Activated naive CD4-positive, alpha-beta T cell treated with anti-CD3 and anti-CD28 coated beads for 36 hours (primary cell): ENCODE data around the gene LMF2. TPM values are rescaled to one million over a fixed set of nuclear protein-coding genes. Genes with fewer than 3 reads are reported as not detected.
A peak's percentile ranks its signal among the peaks of the same experiment; 100 is the strongest.

Experiments
- CTCF ChIA-PET: fragments of 350-600 bp; sonication (Branson Sonifier 250); formaldehyde crosslinking; loops from one replicate; lab custom pipeline; 2021; ENCODE audit warnings: antibody characterized with exemption; lab: Charles Lee
- DNase-seq: peaks from one replicate; pipeline ENCODE4 v3.0.0-alpha.2; 2020
- H3K27ac Mint-ChIP-seq: one replicate; pipeline ENCODE4 v1.8.0; 2021; ENCODE audit warnings: mild to moderate bottlenecking, mixed read lengths
- H3K27me3 Mint-ChIP-seq: one replicate; pipeline ENCODE4 v1.8.0; 2021; ENCODE audit warnings: low read depth, mixed read lengths
- H3K36me3 Mint-ChIP-seq: one replicate; pipeline ENCODE4 v1.8.0; 2021; ENCODE audit warnings: low read depth, mixed read lengths
- H3K4me1 Mint-ChIP-seq: one replicate; pipeline ENCODE4 v1.8.0; 2021; ENCODE audit warnings: low read depth, mixed read lengths
- H3K4me3 Mint-ChIP-seq: one replicate; pipeline ENCODE4 v1.8.0; 2021; ENCODE audit warnings: mild to moderate bottlenecking, moderate library complexity, mixed read lengths
- H3K9me3 Mint-ChIP-seq: one replicate; pipeline ENCODE4 v1.8.0; 2021; ENCODE audit warnings: mixed read lengths
- intact Hi-C: fragments of 100-400 bp; cut with micrococcal nuclease; formaldehyde crosslinking; loops from one replicate; pipeline ENCODE4 v1.15.1; 2023
- total RNA-seq, 2 experiments: library from RNA; stranded (reverse); gene quantifications; one replicate each; pipeline ENCODE4 v1.2.3, GENCODE V29; 2021

LMF2 gene
- total RNA-seq, 2 experiments from 2014 or later = 41.4 to 42.0 TPM

DNA sequence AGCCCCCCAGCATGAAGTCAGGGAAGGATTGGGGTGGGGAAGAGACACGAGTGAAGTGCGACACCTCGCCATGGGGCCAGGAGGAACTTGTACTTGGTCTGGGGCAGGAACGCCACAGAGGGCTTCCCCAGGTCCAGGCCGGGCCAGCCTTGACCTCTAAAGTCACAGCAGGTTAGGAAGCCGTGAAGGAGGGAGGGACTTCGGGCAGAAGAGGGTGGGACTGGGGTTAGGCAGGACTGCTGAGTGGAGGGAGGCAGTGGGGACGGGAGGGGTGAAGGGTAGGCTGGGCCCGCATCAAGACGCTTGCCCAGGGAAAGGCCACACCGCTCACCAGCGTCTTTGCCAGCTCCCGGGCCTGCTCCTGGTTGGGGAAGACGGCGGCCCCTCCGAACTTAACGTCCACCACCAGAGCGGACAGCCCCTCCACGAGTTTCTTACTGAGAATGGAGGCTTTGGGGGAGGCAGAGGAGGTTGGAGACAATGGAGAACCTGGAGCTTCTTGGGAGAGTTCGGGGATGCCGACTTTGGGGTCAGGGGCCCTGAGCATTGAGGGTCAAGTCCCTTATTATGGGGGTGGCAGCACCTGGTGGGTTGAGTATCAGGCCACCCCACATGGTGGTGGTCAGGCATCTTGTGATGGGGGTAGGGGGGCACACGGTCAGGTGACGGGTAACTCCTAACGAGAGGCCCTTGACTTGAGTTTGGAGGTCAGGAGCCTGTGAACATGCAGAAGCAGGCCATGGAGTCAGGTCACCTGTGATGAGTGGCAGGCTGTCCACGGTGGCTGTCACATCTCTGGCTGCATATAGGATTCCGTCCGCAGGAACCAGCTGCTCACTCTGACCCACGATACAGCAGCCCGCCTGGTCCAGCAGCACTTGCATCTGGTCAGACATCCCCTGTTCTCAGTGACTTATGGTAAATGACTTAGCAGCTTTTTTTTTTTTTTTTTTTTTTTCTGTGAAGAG, 19.6 kb upstream of the LMF2 start:
- CTCF ChIA-PET = interaction anchor here (0.6 to 2.9 kb wide), 5 partner anchors 13 to 285 kb away, joined by 3 to 13 read pairs (median 4); no protein-coding TSS in a partner anchor
- peak; percentile 71 for DNase-seq
- Mint-ChIP-seq H3K27me3 (no peaks in the 10 kb centered on the region), H3K36me3 (peaks cover 41% of the 10 kb centered on the region), H3K4me1 (peaks cover 35% of the 10 kb centered on the region), H3K4me3 (peak overlapping the region; percentile 84), H3K9me3 (no peaks in the 10 kb centered on the region), H3K27ac (peak overlapping the region; percentile 93)
- intact Hi-C loops = loop anchor here (2.0 kb wide), 2 partner anchors 18 to 56 kb away; partner anchors contain the start of genes CHKB and KLHDC7B

- Mint-ChIP-seq H3K9me3 (no peaks in the 10 kb centered on the region), H3K4me1 (peaks cover 35% of the 10 kb centered on the region), H3K27me3 (no peaks in the 10 kb centered on the region), H3K36me3 (peaks cover 41% of the 10 kb centered on the region), H3K27ac (peak overlapping the region; percentile 93), H3K4me3 (peak overlapping the region; percentile 84)
- DNase-seq = peak; percentile 95
- CTCF ChIA-PET = interaction anchor here (0.6 to 2.9 kb wide), 31 partner anchors 9 to 284 kb away, joined by 3 to 39 read pairs (median 5); partner anchors contain the start of genes CHKB, HDAC10, KLHDC7B and LMF2
- intact Hi-C loops = loop anchor here (2.0 kb wide), 2 partner anchors 19 to 57 kb away; partner anchors contain the start of genes CHKB and KLHDC7B
Measured at GRCh38 chr22:50526108-50526833, 18.8 kb upstream of the LMF2 start.

DNA sequence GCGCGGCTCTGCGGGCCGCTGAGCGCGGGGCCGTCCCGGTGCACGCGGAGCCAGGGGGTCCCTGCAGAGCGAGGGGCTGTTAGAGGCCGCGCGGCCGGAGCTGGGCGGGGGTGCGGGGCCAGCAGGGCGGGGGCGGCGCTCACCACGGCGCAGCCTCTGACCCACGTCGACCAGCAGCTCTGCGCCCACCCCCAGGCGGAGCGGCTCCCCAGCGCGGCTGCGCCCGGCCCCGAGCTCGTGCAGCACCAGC, 18.3 kb upstream of the LMF2 start:
- H3K4me1 Mint-ChIP-seq = peaks cover 35% of the 10 kb centered on the region
- peak overlapping the region; percentile 97 for H3K4me3 Mint-ChIP-seq
- peaks cover 39% of the 10 kb centered on the region for H3K36me3 Mint-ChIP-seq
- intact Hi-C loops = loop anchor here (1.0 to 2.0 kb wide), 8 partner anchors 13 to 565 kb away; partner anchors contain the start of genes ARSA, CHKB, KLHDC7B and NCAPH2
- no peaks in the 10 kb centered on the region for H3K27me3 Mint-ChIP-seq
- CTCF ChIA-PET = interaction anchor here (0.6 to 2.9 kb wide), 31 partner anchors 9 to 283 kb away, joined by 3 to 39 read pairs (median 5); partner anchors contain the start of genes CHKB, HDAC10, KLHDC7B and LMF2
- peak overlapping the region; percentile 80 for H3K27ac Mint-ChIP-seq
- no peak for DNase-seq
- no peaks in the 10 kb centered on the region for H3K9me3 Mint-ChIP-seq

- peak within 1 kb of the TSS; percentile 93 for H3K27ac Mint-ChIP-seq
- peaks cover 35% of the 10 kb centered on the region for H3K4me1 Mint-ChIP-seq
- peaks cover 39% of the 10 kb centered on the region for H3K36me3 Mint-ChIP-seq
- CTCF ChIA-PET = interaction anchor here (0.6 to 2.9 kb wide), 31 partner anchors 10 to 283 kb away, joined by 3 to 39 read pairs (median 5); partner anchors contain the start of genes CHKB, HDAC10, KLHDC7B and LMF2
- H3K27me3 Mint-ChIP-seq = no peaks in the 10 kb centered on the region
- intact Hi-C loops = loop anchor here (1.0 to 2.0 kb wide), 6 partner anchors 14 to 565 kb away; partner anchors contain the start of genes ARSA, NCAPH2, PIM3 and SYCE3
- no peaks in the 10 kb centered on the region for H3K9me3 Mint-ChIP-seq
- peak within 1 kb of the TSS; percentile 97 for H3K4me3 Mint-ChIP-seq
- DNase-seq = peak; percentile 98
Measured at GRCh38 chr22:50525104-50525857, 17.8 kb upstream of the LMF2 start, which contains the start of gene SCO2. Gene SCO2, minus strand, starts transcription at chr22:50525598. Its CDS starts 1,187 bp downstream, at chr22:50524411.

- no peaks in the 10 kb centered on the region for H3K9me3 Mint-ChIP-seq
- DNase-seq = peak; percentile 39
- CTCF ChIA-PET = interaction anchor here (1.3 to 2.9 kb wide), 8 partner anchors 10 to 273 kb away, joined by 4 to 39 read pairs (median 12); partner anchors contain the start of genes HDAC10, LMF2 and NCAPH2
- peak overlapping the region; percentile 97 for H3K4me3 Mint-ChIP-seq
- intact Hi-C loops = loop anchor here (1.0 to 2.0 kb wide), 6 partner anchors 14 to 564 kb away; partner anchors contain the start of genes ARSA, NCAPH2, PIM3 and SYCE3
- peaks cover 42% of the 10 kb centered on the region for H3K36me3 Mint-ChIP-seq
- peaks cover 35% of the 10 kb centered on the region for H3K4me1 Mint-ChIP-seq
- H3K27ac Mint-ChIP-seq = peak overlapping the region; percentile 86
- H3K27me3 Mint-ChIP-seq = no peaks in the 10 kb centered on the region
Measured at GRCh38 chr22:50524676-50525103, 17.2 kb upstream of the LMF2 start.

GRCh38 chr22:50523806-50524675, 16.5 kb upstream of the LMF2 start:
- DNase-seq = no peak
- peak overlapping the region; percentile 86 for H3K27ac Mint-ChIP-seq
- H3K4me3 Mint-ChIP-seq = peak overlapping the region; percentile 97
- peaks cover 45% of the 10 kb centered on the region for H3K36me3 Mint-ChIP-seq
- peaks cover 34% of the 10 kb centered on the region for H3K4me1 Mint-ChIP-seq
- no peaks in the 10 kb centered on the region for H3K9me3 Mint-ChIP-seq
- CTCF ChIA-PET = interaction anchor here (1.0 to 2.9 kb wide), 5 partner anchors 14 to 97 kb away, joined by 3 to 39 read pairs (median 22); partner anchors contain the start of genes LMF2 and NCAPH2
- H3K27me3 Mint-ChIP-seq = no peaks in the 10 kb centered on the region
- intact Hi-C loops = loop anchor here (2.0 kb wide), 1 partner anchor 15 kb away; no protein-coding TSS in a partner anchor

- DNase-seq = no peak
- H3K4me3 Mint-ChIP-seq = peak overlapping the region; percentile 97
- H3K36me3 Mint-ChIP-seq = peaks cover 42% of the 10 kb centered on the region
- H3K27ac Mint-ChIP-seq = no peak overlapping the region
- intact Hi-C loops = no loop called here
- peaks cover 28% of the 10 kb centered on the region for H3K4me1 Mint-ChIP-seq
- CTCF ChIA-PET = interaction anchor here (1.0 kb wide), 1 partner anchor 97 kb away, joined by 3 read pairs; no protein-coding TSS in a partner anchor
- no peaks in the 10 kb centered on the region for H3K27me3 Mint-ChIP-seq
- no peaks in the 10 kb centered on the region for H3K9me3 Mint-ChIP-seq
Measured at GRCh38 chr22:50523458-50523805, 15.9 kb upstream of the LMF2 start.

DNA sequence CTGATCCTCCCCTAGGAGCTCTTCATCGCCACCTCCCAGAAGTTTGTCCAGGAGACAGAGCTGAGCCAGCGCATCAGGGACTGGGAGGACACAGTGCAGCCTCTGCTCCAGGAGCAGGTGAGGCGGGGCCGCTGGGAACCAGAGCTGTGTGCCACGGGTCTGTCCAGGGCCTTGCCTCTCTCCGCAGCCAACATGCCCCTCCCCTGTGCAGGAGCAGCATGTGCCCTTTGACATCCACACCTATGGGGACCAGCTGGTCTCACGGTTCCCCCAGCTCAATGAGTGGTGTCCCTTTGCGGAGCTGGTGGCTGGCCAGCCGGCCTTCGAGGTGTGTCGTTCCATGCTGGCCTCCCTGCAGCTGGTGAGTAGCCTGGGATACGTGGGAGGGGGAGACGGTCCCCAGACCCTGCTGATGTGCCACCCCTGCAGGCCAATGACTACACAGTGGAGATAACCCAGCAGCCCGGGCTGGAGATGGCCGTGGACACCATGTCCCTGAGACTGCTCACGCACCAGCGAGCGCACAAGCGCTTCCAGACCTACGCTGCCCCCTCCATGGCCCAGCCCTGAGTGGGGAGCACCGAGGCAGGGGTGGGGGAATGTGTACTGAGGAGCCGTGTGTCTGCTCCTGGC, 15.4 kb upstream of the LMF2 start:
- Mint-ChIP-seq H3K27ac (no peak overlapping the region), H3K36me3 (peaks cover 39% of the 10 kb centered on the region), H3K4me1 (peaks cover 23% of the 10 kb centered on the region), H3K9me3 (no peaks in the 10 kb centered on the region), H3K27me3 (no peaks in the 10 kb centered on the region), H3K4me3 (peak overlapping the region; percentile 41)
- CTCF ChIA-PET = interaction anchor here (0.6 to 0.9 kb wide), 3 partner anchors 25 to 408 kb away, joined by 3 read pairs; no protein-coding TSS in a partner anchor
- no peak for DNase-seq
- intact Hi-C loops = no loop called here

DNA sequence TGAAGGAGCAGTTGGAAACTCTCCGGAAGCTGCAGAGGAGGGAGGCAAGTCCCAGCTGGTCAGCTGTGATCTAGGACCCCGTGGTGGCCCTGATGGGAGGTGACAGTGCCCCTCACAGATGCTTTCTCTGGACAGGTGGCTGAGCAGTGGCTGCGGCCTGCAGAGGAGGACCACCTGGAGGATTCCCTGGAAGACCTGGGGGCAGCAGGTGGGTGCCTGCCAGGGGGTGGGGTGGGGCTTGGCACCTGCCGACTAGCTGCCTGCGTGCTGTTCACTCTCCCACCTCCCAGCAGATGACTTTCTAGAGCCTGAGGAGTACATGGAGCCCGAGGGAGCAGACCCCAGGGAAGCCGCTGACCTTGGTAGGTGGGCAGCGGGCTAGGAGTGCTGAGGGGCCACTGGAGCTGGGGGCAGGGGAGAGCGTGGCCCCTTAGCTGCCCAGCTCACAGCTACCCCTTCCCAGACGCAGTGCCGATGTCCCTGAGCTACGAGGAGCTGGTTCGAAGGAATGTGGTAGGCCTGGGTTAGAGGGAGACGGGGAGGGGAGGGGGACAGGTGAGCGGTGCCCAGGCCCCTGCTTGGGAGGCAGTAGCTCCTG, 14.8 kb upstream of the LMF2 start:
- Mint-ChIP-seq H3K27ac (no peak overlapping the region), H3K9me3 (no peaks in the 10 kb centered on the region), H3K36me3 (peaks cover 34% of the 10 kb centered on the region), H3K4me3 (no peak overlapping the region), H3K27me3 (no peaks in the 10 kb centered on the region), H3K4me1 (peaks cover 17% of the 10 kb centered on the region)
- no peak for DNase-seq
- intact Hi-C loops = no loop called here
- CTCF ChIA-PET = interaction anchor here (0.6 to 0.9 kb wide), 3 partner anchors 25 to 407 kb away, joined by 3 read pairs; no protein-coding TSS in a partner anchor

DNA sequence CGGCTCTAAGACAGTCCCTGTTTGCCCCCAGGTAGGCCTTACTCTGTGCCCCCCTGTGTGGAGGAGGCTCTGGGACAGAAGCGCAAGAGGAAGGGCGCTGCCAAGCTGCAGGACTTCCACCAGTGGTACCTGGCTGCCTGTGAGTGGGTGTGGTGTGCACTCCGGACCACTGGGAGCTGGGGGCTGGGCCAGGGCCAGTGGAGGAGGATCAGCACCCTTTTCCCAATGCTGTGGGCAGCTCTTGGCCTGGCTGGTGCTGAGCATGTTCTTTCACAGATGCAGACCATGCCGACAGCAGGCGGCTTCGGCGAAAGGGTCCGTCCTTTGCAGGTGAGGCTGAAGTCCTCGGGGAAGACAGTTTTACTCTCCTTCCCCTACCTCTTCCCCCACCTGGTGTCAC, 14.2 kb upstream of the LMF2 start:
- Mint-ChIP-seq H3K4me1 (peaks cover 11% of the 10 kb centered on the region), H3K36me3 (peaks cover 28% of the 10 kb centered on the region), H3K27me3 (no peaks in the 10 kb centered on the region), H3K4me3 (no peak overlapping the region), H3K9me3 (no peaks in the 10 kb centered on the region), H3K27ac (no peak overlapping the region)
- intact Hi-C loops = no loop called here
- CTCF ChIA-PET = interaction anchor here (0.6 kb wide), 1 partner anchor 112 kb away, joined by 3 read pairs; no protein-coding TSS in a partner anchor
- no peak for DNase-seq
